Right lobe of liver (tissue), 4 donors: ENCODE data around the gene KRT71.

Source experiments
- CTCF ChIP-seq, 4 donors: fragments of 200-600 bp in 3 of 4; fragments of 450-650 bp in 1 of 4; IDR thresholded peaks; one replicate each; pipeline versions ENCODE4 v1.5.1 to v1.8.0; 2016 to 2022; ENCODE audit warnings: antibody characterized with exemption in 4 of 4, mild to moderate bottlenecking in 2 of 4
- POLR2A ChIP-seq: fragments of 450-650 bp; IDR thresholded peaks from one replicate; pipeline ENCODE4 v1.6.1; 2017; ENCODE audit warnings: antibody characterized with exemption, mild to moderate bottlenecking
- donor health status: DM: no; HTN: no; CAD: no.
- donor health status: DM: no; HTN: no; CAD: no.
- donor health status: DM: no; HTN: yes; CAD: no.

GRCh38 chr12:52531566-52532300, 21.2 kb downstream of the KRT71 start:
- TF ChIP-seq CTCF (IDR thresholded peaks at IDR 0.05), result no peak
- TF ChIP-seq POLR2A, result no peak
